NCI-H146 treated with DMSO at 0.1 percent for 48 hours (cell line): Measurements from ENCODE around the gene C22orf39.

Source experiments
- DNase-seq: peaks from one replicate; lab custom pipeline; 2025; ENCODE audit not compliant: unreplicated experiment; lab: John Stamatoyannopoulos, UW

C22orf39 gene

GRCh38 chr22:19402642-19403191 is 44.8 kb downstream of the C22orf39 start:
- DNase-seq: no peak

- DNase-seq: no peak
Measured at GRCh38 chr22:19401483-19401882, 46.0 kb downstream of the C22orf39 start.

GRCh38 chr22:19400881-19401280 is 46.6 kb downstream of the C22orf39 start:
- DNase-seq: no peak

GRCh38 chr22:19398652-19399051 is 48.9 kb downstream of the C22orf39 start:
- DNase-seq: no peak

- DNase-seq: no peak
Measured at GRCh38 chr22:19398206-19398605, 49.3 kb downstream of the C22orf39 start.

- no peak for DNase-seq
Measured at GRCh38 chr22:19397734-19398104, 49.8 kb downstream of the C22orf39 start.

GRCh38 chr22:19396934-19397733 is 50.4 kb downstream of the C22orf39 start:
- no peak for DNase-seq

- no peak for DNase-seq
Measured at GRCh38 chr22:19396561-19396933, 51.0 kb downstream of the C22orf39 start.

- DNase-seq: no peak
Measured at GRCh38 chr22:19395276-19395675, 52.2 kb downstream of the C22orf39 start.

GRCh38 chr22:19394274-19395050 is 53.0 kb downstream of the C22orf39 start:
- no peak for DNase-seq

- DNase-seq: no peak
Measured at GRCh38 chr22:19393704-19394103, 53.8 kb downstream of the C22orf39 start.
